Measurements from ENCODE around the gene CANT1.
A peak's percentile ranks its signal among the peaks of the same experiment; 100 is the strongest.
"Not testable (repeated sequence)": the region's sequence is repeated elsewhere in the genome, so short reads cannot be mapped to it uniquely, and the experiment has no call there.

Gene CANT1

GRCh38 chr17:78972507-78973105, 37.0 kb downstream of the CANT1 start:
- peaks cover 30% of the 10 kb centered on the region for H3K4me1 Mint-ChIP-seq
- H3K27ac Mint-ChIP-seq = no peak overlapping the region
- no peaks in the 10 kb centered on the region for H3K9me3 Mint-ChIP-seq
- no peak for ATAC-seq
- no peak for DNase-seq
- no peak overlapping the region for H3K4me3 Mint-ChIP-seq
- H3K27me3 Mint-ChIP-seq = no peaks in the 10 kb centered on the region

GRCh38 chr17:78971756-78972506, 37.6 kb downstream of the CANT1 start:
- no peak for DNase-seq
- H3K27ac Mint-ChIP-seq = peak overlapping the region in 1 of 2 donors; percentile 19
- no peak for ATAC-seq
- H3K4me3 Mint-ChIP-seq = no peak overlapping the region
- H3K4me1 Mint-ChIP-seq = peaks cover 23% of the 10 kb centered on the region
- no peaks in the 10 kb centered on the region for H3K9me3 Mint-ChIP-seq
- H3K27me3 Mint-ChIP-seq = no peaks in the 10 kb centered on the region

- Mint-ChIP-seq H3K27me3 (no peaks in the 10 kb centered on the region), H3K27ac (peak overlapping the region in 1 of 2 donors; percentile 73), H3K4me1 (peaks cover 18% of the 10 kb centered on the region), H3K4me3 (no peak overlapping the region), H3K9me3 (no peaks in the 10 kb centered on the region)
- ATAC-seq (peak; percentile 57), DNase-seq (peak; percentile 66 to 75)
Observed at GRCh38 chr17:78970834-78971755, 38.5 kb downstream of the CANT1 start.

GRCh38 chr17:78969865-78970264, 39.7 kb downstream of the CANT1 start:
- no peak overlapping the region for H3K4me3 Mint-ChIP-seq
- H3K9me3 Mint-ChIP-seq = no peaks in the 10 kb centered on the region
- H3K27ac Mint-ChIP-seq = no peak overlapping the region
- DNase-seq (no peak), ATAC-seq (no peak)
- no peaks in the 10 kb centered on the region for H3K27me3 Mint-ChIP-seq
- peaks cover 14% of the 10 kb centered on the region for H3K4me1 Mint-ChIP-seq

- Mint-ChIP-seq H3K4me1 (peaks cover 14% of the 10 kb centered on the region), H3K9me3 (no peaks in the 10 kb centered on the region), H3K27ac (no peak overlapping the region), H3K4me3 (no peak overlapping the region), H3K27me3 (no peaks in the 10 kb centered on the region)
- ATAC-seq = no peak
- DNase-seq = no peak
Observed at GRCh38 chr17:78967782-78968362, 41.7 kb downstream of the CANT1 start.

- peaks cover 14% of the 10 kb centered on the region for H3K4me1 Mint-ChIP-seq
- ATAC-seq = no peak
- H3K27ac Mint-ChIP-seq = peak overlapping the region in 1 of 2 donors; percentile 3
- no peaks in the 10 kb centered on the region for H3K9me3 Mint-ChIP-seq
- H3K27me3 Mint-ChIP-seq = no peaks in the 10 kb centered on the region
- no peak for DNase-seq
- H3K4me3 Mint-ChIP-seq = no peak overlapping the region
Observed at GRCh38 chr17:78966910-78967600, 42.5 kb downstream of the CANT1 start.

- Mint-ChIP-seq H3K4me1 (peaks cover 10% of the 10 kb centered on the region), H3K27ac (no peak overlapping the region), H3K4me3 (no peak overlapping the region), H3K27me3 (no peaks in the 10 kb centered on the region), H3K9me3 (no peaks in the 10 kb centered on the region)
- DNase-seq (no peak), ATAC-seq (no peak)
Observed at GRCh38 chr17:78966123-78966813, 43.3 kb downstream of the CANT1 start.

GRCh38 chr17:78965491-78965924, 44.1 kb downstream of the CANT1 start:
- Mint-ChIP-seq H3K9me3 (no peaks in the 10 kb centered on the region), H3K27me3 (no peaks in the 10 kb centered on the region), H3K4me1 (peaks cover 3% of the 10 kb centered on the region), H3K4me3 (no peak overlapping the region), H3K27ac (no peak overlapping the region)
- no peak for DNase-seq
- ATAC-seq = no peak

GRCh38 chr17:78963378-78963777, 46.2 kb downstream of the CANT1 start:
- Mint-ChIP-seq H3K4me3 (no peak overlapping the region), H3K27ac (no peak overlapping the region), H3K27me3 (no peaks in the 10 kb centered on the region), H3K9me3 (no peaks in the 10 kb centered on the region), H3K4me1 (no peaks in the 10 kb centered on the region)
- DNase-seq = no peak
- ATAC-seq = no peak

- H3K4me1 Mint-ChIP-seq, H3K27ac Mint-ChIP-seq, H3K9me3 Mint-ChIP-seq, H3K27me3 Mint-ChIP-seq, DNase-seq, H3K4me3 Mint-ChIP-seq, ATAC-seq: not testable (repeated sequence)
Observed at GRCh38 chr17:78962984-78963348, 46.6 kb downstream of the CANT1 start.

- ATAC-seq (no peak), DNase-seq (no peak)
- no peaks in the 10 kb centered on the region for H3K9me3 Mint-ChIP-seq
- H3K27me3 Mint-ChIP-seq = no peaks in the 10 kb centered on the region
- no peak overlapping the region for H3K4me3 Mint-ChIP-seq
- H3K4me1 Mint-ChIP-seq = no peaks in the 10 kb centered on the region
- H3K27ac Mint-ChIP-seq = no peak overlapping the region
Observed at GRCh38 chr17:78962345-78962983, 47.1 kb downstream of the CANT1 start.

- Mint-ChIP-seq H3K4me1 (peaks cover 7% of the 10 kb centered on the region), H3K9me3 (no peaks in the 10 kb centered on the region), H3K27me3 (no peaks in the 10 kb centered on the region), H3K27ac (no peak overlapping the region), H3K4me3 (no peak overlapping the region)
- DNase-seq (no peak), ATAC-seq (no peak)
Observed at GRCh38 chr17:78961571-78961970, 48.0 kb downstream of the CANT1 start.

- ATAC-seq = no peak
- H3K4me1 Mint-ChIP-seq = peaks cover 10% of the 10 kb centered on the region
Observed at GRCh38 chr17:78960928-78961327, 48.6 kb downstream of the CANT1 start.

GRCh38 chr17:78959803-78960202, 49.8 kb downstream of the CANT1 start:
- DNase-seq (no peak), ATAC-seq (no peak)
- Mint-ChIP-seq H3K27ac (no peak overlapping the region), H3K4me3 (no peak overlapping the region), H3K4me1 (peaks cover 10% of the 10 kb centered on the region), H3K9me3 (no peaks in the 10 kb centered on the region), H3K27me3 (no peaks in the 10 kb centered on the region)

More at GRCh38 chr17:78960928-78961327, 48.6 kb downstream of the CANT1 start:
- DNase-seq = no peak
- H3K27me3 Mint-ChIP-seq = no peaks in the 10 kb centered on the region
- no peak overlapping the region for H3K4me3 Mint-ChIP-seq
- H3K9me3 Mint-ChIP-seq = no peaks in the 10 kb centered on the region
- no peak overlapping the region for H3K27ac Mint-ChIP-seq

Measured in stimulated activated naive CD8-positive, alpha-beta T cell treated with anti-CD3 and anti-CD28 coated beads, Interleukin-15, amount 100 ng/mL, for 72 hours (primary cell).